CD8-positive, alpha-beta memory T cell (primary cell): ENCODE data around the gene C1orf116. TPM values are rescaled to one million over a fixed set of nuclear protein-coding genes. Genes with fewer than 3 reads are reported as not detected.
A peak's percentile ranks its signal among the peaks of the same experiment; 100 is the strongest.

Experiments
- CTCF ChIA-PET: fragments of 350-600 bp; sonication (Branson Sonifier 250); formaldehyde crosslinking; loops from one replicate; lab custom pipeline; 2021; ENCODE audit warnings: antibody characterized with exemption; lab: Charles Lee
- POLR2A ChIA-PET: fragments of 350-600 bp; sonication (Branson Sonifier 250); formaldehyde crosslinking; loops from one replicate; lab custom pipeline; 2021; ENCODE audit warnings: antibody characterized with exemption; lab: Charles Lee
- DNase-seq, 5 donors: peaks; one replicate each; pipeline versions ENCODE4 v3.0.0 to v3.0.0-alpha.2; 2020 to 2022; ENCODE audit warnings: mixed read lengths in 1 of 5
- H3K27ac ChIP-seq: one replicate; pipeline ENCODE4 v1.7.0; 2013; ENCODE audit warnings: low read depth, mild to moderate bottlenecking, low read length, moderate library complexity
- H3K27me3 ChIP-seq: 2 replicates; pipeline ENCODE4 v1.7.0; 2013; ENCODE audit warnings: low read length, mild to moderate bottlenecking; ENCODE audit not compliant: insufficient read depth, poor library complexity, severe bottlenecking
- H3K36me3 ChIP-seq: 2 replicates; pipeline ENCODE4 v1.7.0; 2013; ENCODE audit warnings: mild to moderate bottlenecking, low read length, moderate library complexity; ENCODE audit not compliant: insufficient read depth
- H3K4me1 ChIP-seq: 2 replicates; pipeline ENCODE4 v1.7.0; 2013; ENCODE audit warnings: mild to moderate bottlenecking, low read length, moderate library complexity; ENCODE audit not compliant: insufficient read depth
- H3K4me3 ChIP-seq: 2 replicates; pipeline ENCODE4 v1.7.0; 2013; ENCODE audit warnings: mild to moderate bottlenecking, low read length
- H3K9me3 ChIP-seq: 2 replicates; pipeline ENCODE4 v1.7.0; 2013; ENCODE audit warnings: mild to moderate bottlenecking, low read length
- H3K27ac Mint-ChIP-seq, 8 donors: one replicate each; pipeline ENCODE4 v1.8.0; 2020 to 2021; ENCODE audit warnings: mixed read lengths in 8 of 8, mild to moderate bottlenecking in 6 of 8, inconsistent platforms in 3 of 8, moderate library complexity in 3 of 8
- H3K27me3 Mint-ChIP-seq, 2 donors: one replicate each; pipeline ENCODE4 v1.8.0; 2020 to 2021; ENCODE audit warnings: mixed read lengths in 2 of 2, mild to moderate bottlenecking in 1 of 2, moderate library complexity in 1 of 2
- H3K36me3 Mint-ChIP-seq, 3 donors: one replicate each; pipeline ENCODE4 v1.8.0; 2020 to 2021; ENCODE audit warnings: mixed read lengths in 3 of 3, inconsistent platforms in 1 of 3, mild to moderate bottlenecking in 1 of 3
- H3K4me1 Mint-ChIP-seq, 3 donors: one replicate each; pipeline ENCODE4 v1.8.0; 2020 to 2021; ENCODE audit warnings: mixed read lengths in 3 of 3, inconsistent platforms in 1 of 3, mild to moderate bottlenecking in 1 of 3
- H3K4me3 Mint-ChIP-seq, 7 donors: one replicate each; pipeline ENCODE4 v1.8.0; 2020 to 2021; ENCODE audit warnings: mixed read lengths in 7 of 7, mild to moderate bottlenecking in 6 of 7, moderate library complexity in 4 of 7, inconsistent platforms in 2 of 7
- H3K9me3 Mint-ChIP-seq, 5 donors: one replicate each; pipeline ENCODE4 v1.8.0; 2020 to 2022; ENCODE audit warnings: mixed read lengths in 5 of 5, mild to moderate bottlenecking in 3 of 5, moderate library complexity in 2 of 5, inconsistent platforms in 1 of 5
- polyA plus RNA-seq: library from polyadenylated mRNA; unstranded; fragments of 300-500 nt; fragmentation: Illumina TruSeq; gene quantifications from one replicate; pipeline ENCODE4 v1.2.3, GENCODE V29; 2021
- total RNA-seq, 2 experiments: library from RNA; stranded (reverse); gene quantifications; one replicate each; pipeline ENCODE4 v1.2.3, GENCODE V29; 2021

C1orf116 gene
- not detected for total RNA-seq
- not detected for polyA plus RNA-seq

GRCh38 chr1:207032528-207033017, at the start of gene C1orf116:
C1orf116 (minus strand) TSS chr1:207032756; CDS start chr1:207027598, 5,158 bp downstream.
- Mint-ChIP-seq H3K4me1 (no peaks in the 10 kb centered on the region), H3K27ac (no peak within 1 kb of the TSS), H3K4me3 (no peak within 1 kb of the TSS), H3K36me3 (no peaks in the 10 kb centered on the region), H3K9me3 (no peaks in the 10 kb centered on the region), H3K27me3 (peaks cover 14 to 74% of the 10 kb centered on the region in 2 donors)
- ChIA-PET POLR2A (no interaction called here), CTCF (interaction anchor here (1.2 to 1.3 kb wide), 2 partner anchors 17 to 27 kb away, joined by 3 to 5 read pairs; no protein-coding TSS in a partner anchor)
- Histone ChIP-seq H3K27me3 (no peaks in the 10 kb centered on the region), H3K27ac (no peak within 1 kb of the TSS), H3K4me1 (no peaks in the 10 kb centered on the region), H3K36me3 (no peaks in the 10 kb centered on the region), H3K9me3 (no peaks in the 10 kb centered on the region), H3K4me3 (no peak within 1 kb of the TSS)
- DNase-seq = no peak

- no peaks in the 10 kb centered on the region for H3K36me3 ChIP-seq
- no peaks in the 10 kb centered on the region for H3K27me3 ChIP-seq
- Mint-ChIP-seq H3K27me3 (peaks cover 14 to 39% of the 10 kb centered on the region in 2 donors), H3K9me3 (no peaks in the 10 kb centered on the region), H3K4me1 (peaks cover 4 to 11% (median 7%) of the 10 kb centered on the region in 3 donors), H3K4me3 (no peak overlapping the region), H3K36me3 (no peaks in the 10 kb centered on the region), H3K27ac (no peak overlapping the region)
- DNase-seq = no peak
- H3K27ac ChIP-seq = no peak overlapping the region
- ChIA-PET CTCF (interaction anchor here (5.1 kb wide), 1 partner anchor 324 kb away, joined by 52 read pairs; no protein-coding TSS in a partner anchor), POLR2A (no interaction called here)
- no peaks in the 10 kb centered on the region for H3K9me3 ChIP-seq
- H3K4me1 ChIP-seq = peaks cover 5% of the 10 kb centered on the region
- H3K4me3 ChIP-seq = no peak overlapping the region
Measured at GRCh38 chr1:207081806-207082205, 49.2 kb upstream of the C1orf116 start.

GRCh38 chr1:207081088-207081487, 48.5 kb upstream of the C1orf116 start:
- CTCF ChIA-PET = interaction anchor here (1.5 to 5.1 kb wide), 3 partner anchors 10 to 325 kb away, joined by 6 to 52 read pairs (median 8); no protein-coding TSS in a partner anchor
- H3K27me3 ChIP-seq = no peaks in the 10 kb centered on the region
- no peak for DNase-seq
- Mint-ChIP-seq H3K27ac (no peak overlapping the region), H3K27me3 (peaks cover 14 to 45% of the 10 kb centered on the region in 2 donors), H3K9me3 (no peaks in the 10 kb centered on the region), H3K36me3 (no peaks in the 10 kb centered on the region), H3K4me1 (peaks cover 4 to 11% (median 7%) of the 10 kb centered on the region in 3 donors), H3K4me3 (no peak overlapping the region)
- no peaks in the 10 kb centered on the region for H3K9me3 ChIP-seq
- H3K4me3 ChIP-seq = no peak overlapping the region
- H3K36me3 ChIP-seq = no peaks in the 10 kb centered on the region
- no peak overlapping the region for H3K27ac ChIP-seq
- H3K4me1 ChIP-seq = peaks cover 5% of the 10 kb centered on the region
- POLR2A ChIA-PET = no interaction called here

- Histone ChIP-seq H3K27ac (no peak overlapping the region), H3K36me3 (no peaks in the 10 kb centered on the region), H3K9me3 (no peaks in the 10 kb centered on the region), H3K4me1 (peaks cover under 1% of the 10 kb centered on the region), H3K27me3 (no peaks in the 10 kb centered on the region), H3K4me3 (no peak overlapping the region)
- H3K27me3 Mint-ChIP-seq = peaks cover 12 to 48% of the 10 kb centered on the region in 2 donors
- no peaks in the 10 kb centered on the region for H3K9me3 Mint-ChIP-seq
- POLR2A ChIA-PET = interaction anchor here (0.6 kb wide), 1 partner anchor 8 kb away, joined by 4 read pairs; no protein-coding TSS in a partner anchor
- H3K4me1 Mint-ChIP-seq = peaks cover 3 to 4% (median 4%) of the 10 kb centered on the region in 3 donors
- H3K4me3 Mint-ChIP-seq = no peak overlapping the region
- H3K27ac Mint-ChIP-seq = no peak overlapping the region
- no peak for DNase-seq
- H3K36me3 Mint-ChIP-seq = no peaks in the 10 kb centered on the region
- CTCF ChIA-PET = interaction anchor here (1.5 to 2.1 kb wide), 4 partner anchors 8 to 325 kb away, joined by 6 to 8 read pairs (median 7); partner anchors contain the start of gene PFKFB2
Measured at GRCh38 chr1:207079706-207080241, 47.2 kb upstream of the C1orf116 start.

- Histone ChIP-seq H3K4me1 (no peaks in the 10 kb centered on the region), H3K27ac (no peak overlapping the region), H3K27me3 (no peaks in the 10 kb centered on the region), H3K4me3 (no peak overlapping the region), H3K36me3 (no peaks in the 10 kb centered on the region), H3K9me3 (no peaks in the 10 kb centered on the region)
- CTCF ChIA-PET = interaction anchor here (0.8 to 2.1 kb wide), 6 partner anchors 24 to 327 kb away, joined by 3 to 9 read pairs (median 4); partner anchors contain the start of gene PFKFB2
- Mint-ChIP-seq H3K4me3 (no peak overlapping the region), H3K4me1 (no peaks in the 10 kb centered on the region), H3K27ac (no peak overlapping the region), H3K27me3 (peaks cover 9 to 37% of the 10 kb centered on the region in 2 donors), H3K9me3 (no peaks in the 10 kb centered on the region), H3K36me3 (no peaks in the 10 kb centered on the region)
- DNase-seq = no peak
- POLR2A ChIA-PET = no interaction called here
Measured at GRCh38 chr1:207078578-207079132, 46.1 kb upstream of the C1orf116 start.

GRCh38 chr1:207077470-207078377, 45.2 kb upstream of the C1orf116 start:
- H3K4me3 ChIP-seq = no peak overlapping the region
- H3K27ac Mint-ChIP-seq = peak overlapping the region in 1 of 8 donors; percentile 45

GRCh38 chr1:207077012-207077411, 44.5 kb upstream of the C1orf116 start:
- no peak overlapping the region for H3K27ac ChIP-seq
- Mint-ChIP-seq H3K36me3 (peaks cover 0 to 6% (median 0%) of the 10 kb centered on the region in 3 donors), H3K27ac (no peak overlapping the region), H3K4me3 (no peak overlapping the region), H3K9me3 (no peaks in the 10 kb centered on the region), H3K27me3 (peaks cover 3 to 25% of the 10 kb centered on the region in 2 donors), H3K4me1 (peaks cover under 1 to 3% (median under 1%) of the 10 kb centered on the region in 3 donors)
- H3K36me3 ChIP-seq = no peaks in the 10 kb centered on the region
- no peak for DNase-seq
- POLR2A ChIA-PET = no interaction called here
- no peaks in the 10 kb centered on the region for H3K27me3 ChIP-seq
- H3K9me3 ChIP-seq = no peaks in the 10 kb centered on the region
- H3K4me3 ChIP-seq = no peak overlapping the region
- H3K4me1 ChIP-seq = peaks cover 2% of the 10 kb centered on the region
- CTCF ChIA-PET = interaction anchor here (0.6 to 4.6 kb wide), 3 partner anchors 16 to 444 kb away, joined by 3 to 21 read pairs (median 9); partner anchors contain the start of gene YOD1

More at GRCh38 chr1:207077470-207078377, 45.2 kb upstream of the C1orf116 start:
- H3K4me1 ChIP-seq = no peaks in the 10 kb centered on the region
- Mint-ChIP-seq H3K4me1 (peaks cover 0 to 1% (median 0%) of the 10 kb centered on the region in 3 donors), H3K36me3 (peaks cover 0 to 4% (median 0%) of the 10 kb centered on the region in 3 donors), H3K4me3 (no peak overlapping the region), H3K9me3 (no peaks in the 10 kb centered on the region), H3K27me3 (peaks cover 6 to 32% of the 10 kb centered on the region in 2 donors)
- H3K9me3 ChIP-seq = no peaks in the 10 kb centered on the region
- DNase-seq = peak; percentile 18 to 73 (median 57)
- H3K36me3 ChIP-seq = no peaks in the 10 kb centered on the region
- H3K27ac ChIP-seq = no peak overlapping the region
- ChIA-PET POLR2A (no interaction called here), CTCF (interaction anchor here (1.0 to 4.6 kb wide), 6 partner anchors 17 to 328 kb away, joined by 3 to 21 read pairs (median 8); partner anchors contain the start of genes PFKFB2 and YOD1)
- no peaks in the 10 kb centered on the region for H3K27me3 ChIP-seq
